Measurements from ENCODE around the gene TRAF2. TPM values are rescaled to one million over a fixed set of nuclear protein-coding genes. Genes with fewer than 3 reads are reported as not detected.

Gene TRAF2
- total and polyA plus RNA-seq, 9 of the 15 experiments (the other 6 are each of a cell fraction or from before 2014, with no cell fraction given) = 0.24 to 45.2 (median 18.0) TPM

DNA sequence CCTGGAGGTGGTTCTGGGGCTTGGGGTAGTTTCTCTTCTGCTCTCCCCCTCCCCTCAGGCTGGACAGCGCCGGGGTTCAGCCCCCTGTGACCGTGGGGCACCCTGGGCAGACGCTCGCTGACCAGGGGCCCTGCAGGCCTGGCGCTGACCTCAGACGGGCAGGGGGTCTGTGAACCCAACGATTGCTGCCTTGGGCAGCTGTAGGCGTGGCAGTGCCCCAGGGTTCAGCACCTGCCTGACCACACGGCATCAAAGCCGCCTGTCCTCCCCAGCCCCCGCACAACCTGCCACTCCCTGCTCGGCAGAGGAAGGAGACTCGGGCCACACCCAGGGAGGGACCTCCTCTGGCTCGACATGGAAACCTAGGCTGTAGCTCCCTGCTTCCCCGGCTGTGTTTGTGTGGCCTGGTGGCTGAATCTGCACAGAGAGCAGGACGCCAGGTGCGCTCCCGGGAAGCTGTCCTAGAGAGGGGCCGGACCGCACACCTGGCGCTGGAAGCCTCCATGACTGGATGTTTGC is 77.9 kb downstream of the TRAF2 start (continued):
- no peak for TF ChIP-seq KLF13 (tag; IDR thresholded peaks at IDR 0.05; ENCODE audit: borderline replicate concordance, low read depth)
- TF ChIP-seq NR3C1 (CRISPR knock-in tag; IDR thresholded peaks at IDR 0.05) = no peak
- TF ChIP-seq PHB (CRISPR knock-in tag; IDR thresholded peaks at IDR 0.05) = no peak
- TF ChIP-seq, protein P1, sequence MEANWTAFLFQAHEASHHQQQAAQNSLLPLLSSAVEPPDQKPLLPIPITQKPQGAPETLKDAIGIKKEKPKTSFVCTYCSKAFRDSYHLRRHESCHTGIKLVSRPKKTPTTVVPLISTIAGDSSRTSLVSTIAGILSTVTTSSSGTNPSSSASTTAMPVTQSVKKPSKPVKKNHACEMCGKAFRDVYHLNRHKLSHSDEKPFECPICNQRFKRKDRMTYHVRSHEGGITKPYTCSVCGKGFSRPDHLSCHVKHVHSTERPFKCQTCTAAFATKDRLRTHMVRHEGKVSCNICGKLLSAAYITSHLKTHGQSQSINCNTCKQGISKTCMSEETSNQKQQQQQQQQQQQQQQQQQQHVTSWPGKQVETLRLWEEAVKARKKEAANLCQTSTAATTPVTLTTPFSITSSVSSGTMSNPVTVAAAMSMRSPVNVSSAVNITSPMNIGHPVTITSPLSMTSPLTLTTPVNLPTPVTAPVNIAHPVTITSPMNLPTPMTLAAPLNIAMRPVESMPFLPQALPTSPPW (CRISPR knock-in tag; IDR thresholded peaks at IDR 0.05) = no peak
- TF ChIP-seq SRF (CRISPR knock-in tag; IDR thresholded peaks at IDR 0.05) = peak in 1 of 2 experiments; percentile 66; a peak in 1 of 4 replicates
- TF ChIP-seq BRD4 (IDR thresholded peaks at IDR 0.05) = no peak
- TF ChIP-seq, protein P2, sequence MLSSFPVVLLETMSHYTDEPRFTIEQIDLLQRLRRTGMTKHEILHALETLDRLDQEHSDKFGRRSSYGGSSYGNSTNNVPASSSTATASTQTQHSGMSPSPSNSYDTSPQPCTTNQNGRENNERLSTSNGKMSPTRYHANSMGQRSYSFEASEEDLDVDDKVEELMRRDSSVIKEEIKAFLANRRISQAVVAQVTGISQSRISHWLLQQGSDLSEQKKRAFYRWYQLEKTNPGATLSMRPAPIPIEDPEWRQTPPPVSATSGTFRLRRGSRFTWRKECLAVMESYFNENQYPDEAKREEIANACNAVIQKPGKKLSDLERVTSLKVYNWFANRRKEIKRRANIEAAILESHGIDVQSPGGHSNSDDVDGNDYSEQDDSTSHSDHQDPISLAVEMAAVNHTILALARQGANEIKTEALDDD (IDR thresholded peaks at IDR 0.05) = no peak
- peak; percentile 19; the same call in 1 of the 2 replicates for TF ChIP-seq MTA3 (IDR thresholded peaks at IDR 0.05; ENCODE audit: borderline replicate concordance)
- no peak for TF ChIP-seq ZNF436 (CRISPR knock-in tag; IDR thresholded peaks at IDR 0.05)
- TF ChIP-seq NCOA6 (IDR thresholded peaks at IDR 0.05) = no peak
- TF ChIP-seq PYGO2 (tag; IDR thresholded peaks at IDR 0.05) = no peak
- TF ChIP-seq ERF (CRISPR knock-in tag; IDR thresholded peaks at IDR 0.05) = no peak
- TF ChIP-seq SMAD4 (CRISPR knock-in tag; conservative IDR thresholded peaks at IDR 0.05) = no peak
- peak; percentile 48; the same call in 1 of the 2 replicates for TF ChIP-seq MGA (IDR thresholded peaks at IDR 0.05)
- TF ChIP-seq ILK (tag; IDR thresholded peaks at IDR 0.05; ENCODE audit: borderline replicate concordance, low read depth) = no peak
- TF ChIP-seq EGR1 (conservative IDR thresholded peaks at IDR 0.05) = peak; percentile 69
